Testis (tissue), 3 donors: ENCODE results near the gene SLC9A9. TPM values are rescaled to one million over a fixed set of nuclear protein-coding genes. Genes with fewer than 3 reads are reported as not detected.

ENCODE experiments used
- DNase-seq: peaks from one replicate; pipeline ENCODE4 v3.0.0-alpha.2; 2019
- H3K27ac ChIP-seq, 2 donors: fragments of 200-600 bp; sonication (generic); one replicate each; pipeline ENCODE4 v1.5.1; 2019
- H3K27me3 ChIP-seq: fragments of 200-600 bp; sonication (generic); one replicate; pipeline ENCODE4 v1.5.1; 2019
- H3K36me3 ChIP-seq: fragments of 200-600 bp; sonication (generic); one replicate; pipeline ENCODE4 v1.5.1; 2017; ENCODE audit warnings: low read depth; ENCODE audit errors: missing control alignments
- H3K4me1 ChIP-seq: fragments of 200-600 bp; sonication (generic); one replicate; pipeline ENCODE4 v1.5.1; 2019
- H3K4me3 ChIP-seq, 2 donors: fragments of 200-600 bp; sonication (generic); one replicate each; pipeline ENCODE4 v1.5.1; 2017 to 2019
- H3K9me3 ChIP-seq: fragments of 200-600 bp; sonication (generic); one replicate; pipeline ENCODE4 v1.5.1; 2017
- CTCF ChIP-seq, 3 experiments: fragments of 450-650 bp in 2 of 3; fragments of 200-600 bp in 1 of 3; sonication (generic) in 1 of 3; IDR thresholded peaks; one replicate each; pipeline ENCODE4 v1.5.1; 2016 to 2019; ENCODE audit warnings: antibody characterized with exemption in 3 of 3, mild to moderate bottlenecking in 2 of 3, moderate library complexity in 1 of 3
- POLR2A ChIP-seq: fragments of 450-650 bp; IDR thresholded peaks from one replicate; pipeline ENCODE4 v1.6.1; 2017; ENCODE audit warnings: antibody characterized with exemption, mild to moderate bottlenecking, moderate library complexity
- WGBS, 2 donors: methylation state at CpG; one replicate each; pipeline ENCODE4 v1.1.5; 2018; 5-methylcytosine and 5-hydroxymethylcytosine counted together
- intact Hi-C: fragments of 100-400 bp; cut with DNase I; formaldehyde crosslinking; loops from one replicate; pipeline ENCODE4 v1.15.1; 2023; ENCODE audit warnings: low total_unique reads
- polyA plus RNA-seq: library from polyadenylated mRNA; stranded (reverse); fragments of 350-450 nt; fragmentation: Illumina TruSeq; extraction: RNeasy Lipid Tissue Mini Kit (QIAGEN cat#74804); gene quantifications from one replicate; pipeline ENCODE4 v1.2.3, GENCODE V29; 2014; ENCODE audit warnings: low read depth, low replicate concordance; ENCODE audit not compliant: insufficient read depth
- total RNA-seq, 2 donors: library from RNA; depleted of rRNA; stranded (reverse); fragments of >200 nt; gene quantifications; one replicate each; pipeline ENCODE4 v1.2.3, GENCODE V29; 2016

Gene SLC9A9
- total and polyA plus RNA-seq, 3 donors from 2014 or later = 2.7 to 6.6 (median 4.3) TPM

DNA sequence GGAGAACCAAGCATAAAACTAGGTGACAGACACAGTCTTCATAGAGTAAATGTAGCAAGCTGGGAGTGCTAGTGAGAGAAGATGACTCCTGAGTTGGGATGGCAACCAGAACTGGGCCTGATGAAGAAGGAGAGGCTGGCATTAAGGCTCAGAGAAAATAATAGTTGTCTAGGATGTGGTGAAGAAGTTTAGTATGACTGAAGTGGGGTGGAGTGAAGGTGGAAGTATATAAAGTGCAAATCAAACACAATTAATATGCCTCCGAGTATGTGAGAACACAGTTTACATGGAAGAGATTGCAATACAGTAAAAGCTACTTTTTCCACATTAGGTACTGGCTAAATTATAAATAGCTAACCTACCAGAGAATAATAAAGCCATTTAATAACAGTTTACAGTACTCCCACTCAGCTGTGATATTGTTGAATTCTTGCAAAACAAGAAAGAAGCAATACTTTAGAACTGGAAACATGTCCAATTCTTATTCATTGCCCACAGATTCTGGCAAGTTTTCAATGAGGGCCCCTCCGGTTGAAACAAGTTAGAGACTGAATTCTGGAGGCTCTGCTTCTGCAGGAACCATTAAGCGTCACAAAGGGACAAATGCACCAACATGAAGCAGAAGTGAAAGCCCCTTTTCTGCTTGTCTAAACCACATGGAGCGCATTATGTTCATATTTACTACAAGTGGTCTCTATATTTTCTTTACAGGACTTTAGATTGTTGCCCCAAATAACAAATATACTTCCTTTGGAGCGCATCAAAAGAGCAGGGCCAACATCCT is 243.7 kb downstream of the SLC9A9 start:
- Histone ChIP-seq H3K27me3 (no peaks in the 10 kb centered on the region), H3K4me3 (no peak overlapping the region), H3K4me1 (peaks cover 8% of the 10 kb centered on the region), H3K36me3 (no peaks in the 10 kb centered on the region), H3K9me3 (no peaks in the 10 kb centered on the region), H3K27ac (no peak overlapping the region)
- DNase-seq = no peak
- TF ChIP-seq CTCF (IDR thresholded peaks at IDR 0.05) (no peak), POLR2A (no peak)
- intact Hi-C loops = no loop called here
- 66 to 73% methylated on average over 5 of the region's 5 CpGs for WGBS, 2 donors

DNA sequence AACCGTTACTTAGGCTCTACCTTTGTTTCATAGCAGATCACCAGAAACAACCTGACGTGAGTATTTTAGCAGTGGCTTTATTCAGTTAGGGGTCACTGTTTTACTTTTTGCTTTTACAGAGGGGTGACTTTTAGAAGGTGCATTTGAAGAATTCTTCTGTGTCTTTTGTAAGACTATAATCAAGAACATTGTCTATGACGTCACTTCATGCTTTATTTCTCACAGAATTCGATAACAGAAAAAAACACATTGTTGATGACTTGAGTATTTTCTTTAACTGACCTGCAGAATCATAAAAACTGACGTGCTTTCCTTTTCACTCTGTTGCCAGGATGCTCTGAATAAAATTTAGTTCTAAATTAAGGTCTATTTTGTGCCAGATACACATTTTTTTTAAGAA is 244.5 kb downstream of the SLC9A9 start:
- no peak overlapping the region for H3K4me3 ChIP-seq
- no peak for DNase-seq
- WGBS, 2 donors = 80 to 88% methylated on average over 5 of the region's 5 CpGs
- H3K4me1 ChIP-seq = peaks cover 8% of the 10 kb centered on the region
- intact Hi-C loops = no loop called here
- H3K27me3 ChIP-seq = no peaks in the 10 kb centered on the region
- no peaks in the 10 kb centered on the region for H3K9me3 ChIP-seq
- H3K36me3 ChIP-seq = no peaks in the 10 kb centered on the region
- no peak for TF ChIP-seq POLR2A
- no peak for TF ChIP-seq CTCF (IDR thresholded peaks at IDR 0.05)
- no peak overlapping the region for H3K27ac ChIP-seq

GRCh38 chr3:143601723-143602484 is 246.4 kb downstream of the SLC9A9 start:
- no peaks in the 10 kb centered on the region for H3K9me3 ChIP-seq
- no peak for DNase-seq
- H3K27ac ChIP-seq = no peak overlapping the region
- no peaks in the 10 kb centered on the region for H3K27me3 ChIP-seq
- 57 to 60% methylated on average over 6 of the region's 6 CpGs for WGBS, 2 donors
- no peaks in the 10 kb centered on the region for H3K36me3 ChIP-seq
- H3K4me1 ChIP-seq = peaks cover 14% of the 10 kb centered on the region
- H3K4me3 ChIP-seq = no peak overlapping the region
- intact Hi-C loops = no loop called here
- TF ChIP-seq POLR2A = no peak
- TF ChIP-seq CTCF (IDR thresholded peaks at IDR 0.05) = no peak

DNA sequence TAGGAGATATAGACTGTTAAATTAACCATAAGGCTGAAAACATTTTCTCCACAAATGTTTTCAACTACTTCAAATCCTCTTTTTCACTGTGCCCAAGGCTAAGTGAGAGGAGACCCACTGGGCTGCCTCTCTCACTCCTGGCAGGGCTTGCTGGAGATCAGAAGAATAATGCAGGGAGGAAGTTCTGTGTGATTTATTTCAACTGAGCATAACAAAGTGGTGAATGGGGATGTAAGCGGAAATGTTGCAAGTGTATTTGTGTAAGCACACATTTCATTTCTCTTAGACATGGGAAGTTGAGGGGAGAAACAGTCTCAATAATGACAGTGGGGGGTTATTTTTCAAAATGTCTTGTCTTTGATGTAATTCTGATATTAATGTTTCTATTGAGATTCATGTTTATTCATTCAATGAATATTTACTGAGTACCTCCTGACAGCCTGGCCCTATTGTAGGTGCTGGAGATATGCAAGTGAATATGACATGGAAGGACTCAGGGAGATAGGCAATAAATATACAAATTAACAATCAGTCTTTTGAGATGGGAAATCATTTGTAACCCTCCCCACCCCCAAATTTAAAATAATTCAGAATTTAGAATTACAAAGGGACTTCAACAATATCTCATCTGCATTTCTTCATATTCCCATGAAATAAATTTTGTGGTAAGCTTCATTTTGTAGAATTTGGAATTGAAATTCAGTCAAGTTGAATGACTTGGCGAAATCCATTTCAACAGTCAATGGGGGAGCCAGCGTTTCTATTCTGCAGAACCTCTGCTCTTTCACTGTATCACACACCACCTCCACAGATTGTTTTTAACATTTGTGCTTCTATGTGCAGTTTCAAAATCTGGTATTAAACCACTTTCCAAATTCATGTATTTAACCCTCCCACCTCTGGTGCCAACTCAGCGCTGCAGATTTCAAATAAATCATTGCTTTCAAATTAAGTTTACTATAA is 247.2 kb downstream of the SLC9A9 start:
- 88 to 94% methylated on average over 4 of the region's 4 CpGs for WGBS, 2 donors
- Histone ChIP-seq H3K9me3 (no peaks in the 10 kb centered on the region), H3K36me3 (no peaks in the 10 kb centered on the region), H3K27ac (no peak overlapping the region), H3K4me1 (peaks cover 14% of the 10 kb centered on the region), H3K4me3 (no peak overlapping the region), H3K27me3 (no peaks in the 10 kb centered on the region)
- intact Hi-C loops = no loop called here
- TF ChIP-seq POLR2A (no peak), CTCF (IDR thresholded peaks at IDR 0.05) (no peak)
- no peak for DNase-seq
